Fibroblast of skin of left quadriceps (primary cell): Measurements from ENCODE around the gene GATA3.
A peak's percentile ranks its signal among the peaks of the same experiment; 100 is the strongest.

Experiments used
- DNase-seq, 2 experiments: peaks; one replicate each; pipeline ENCODE4 v3.0.0-alpha.2; 2013; ENCODE audit warnings: low read depth in 2 of 2

Gene GATA3

DNA sequence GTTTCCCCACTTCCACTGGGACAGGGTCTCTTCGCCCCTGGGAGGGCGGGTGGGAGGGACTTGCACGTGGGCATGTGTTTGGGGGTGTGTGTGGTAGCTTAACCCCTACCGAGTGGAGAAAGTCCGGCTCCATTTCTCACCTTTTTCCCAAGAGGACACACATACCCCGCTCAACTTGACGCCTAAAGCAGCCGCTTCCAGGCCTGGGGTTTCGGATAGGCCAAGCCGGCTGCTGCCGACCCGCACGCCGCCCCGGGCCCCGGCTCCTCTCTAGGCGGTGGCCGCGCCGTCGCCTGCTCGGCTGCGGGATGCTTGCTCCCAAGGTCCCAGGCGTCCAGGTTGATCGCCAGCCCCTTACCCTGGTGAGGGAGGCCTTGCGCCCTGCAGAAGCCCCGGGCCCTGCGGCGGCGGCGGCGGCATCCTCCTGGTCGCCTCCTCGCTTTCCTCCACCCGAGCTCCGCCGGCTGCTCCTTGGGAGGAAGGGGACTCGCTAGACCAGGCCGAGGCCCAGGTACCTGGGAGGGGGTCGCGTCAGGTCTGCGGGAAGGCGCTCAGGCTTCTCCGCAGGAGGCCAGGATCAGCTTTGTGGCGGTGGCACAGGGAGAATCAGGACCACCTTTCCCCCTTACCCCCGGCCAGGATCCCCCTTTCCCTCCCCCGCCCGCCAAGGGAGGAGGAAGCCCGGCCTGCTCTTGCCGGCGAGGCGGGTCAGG is 3.2 kb upstream of the GATA3 start:
- DNase-seq, result no peak

DNA sequence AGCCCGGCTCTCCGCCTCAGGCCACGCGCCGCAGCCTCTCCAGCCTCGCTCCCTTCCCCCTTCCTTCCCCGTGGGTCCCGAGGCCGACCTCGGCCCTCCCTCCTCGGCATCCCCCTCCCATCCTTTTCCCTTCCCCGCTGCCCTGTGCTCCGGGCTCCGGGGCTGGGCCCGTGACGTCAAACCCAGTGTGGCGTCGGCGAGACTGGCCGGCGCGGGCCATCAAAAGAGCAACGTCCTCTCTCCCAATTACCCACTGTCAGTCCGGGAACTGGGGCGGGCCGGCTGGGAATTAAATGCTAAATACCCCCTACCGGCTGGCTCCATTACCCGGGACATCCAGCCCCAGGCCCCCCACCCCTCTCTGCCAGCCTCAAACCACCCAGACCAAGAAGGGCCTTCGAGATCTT is 2.6 kb upstream of the GATA3 start:
- DNase-seq, result no peak

DNA sequence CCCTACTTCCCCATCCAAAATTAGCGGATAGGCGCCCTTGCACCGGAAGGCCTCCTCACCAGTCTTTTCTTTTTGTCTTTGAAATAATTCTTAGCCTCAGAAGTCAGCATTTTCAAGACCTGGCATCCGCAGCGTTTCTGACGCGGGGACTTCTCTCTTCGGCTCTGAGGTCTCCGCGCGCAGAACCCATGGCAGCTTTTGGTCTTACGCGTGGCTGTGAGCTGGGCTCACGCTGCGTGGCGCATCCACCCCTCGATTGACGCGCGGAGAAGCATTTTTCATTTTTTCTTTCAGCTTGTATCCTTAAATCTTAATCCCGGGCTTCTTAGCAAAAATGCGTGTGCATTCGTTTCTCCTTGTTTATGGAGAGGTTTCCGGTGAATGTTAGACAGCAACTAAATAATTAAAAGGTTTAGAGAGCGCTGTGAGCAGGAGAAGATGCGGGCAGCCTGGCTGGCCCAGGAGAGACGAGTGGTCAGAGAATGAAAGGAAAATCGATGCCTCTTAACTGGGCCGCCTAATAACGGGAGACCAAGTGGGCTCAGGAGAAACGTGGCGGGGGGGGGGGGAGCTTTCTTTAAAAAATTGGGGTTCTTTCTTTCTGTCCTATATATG is 2.0 kb upstream of the GATA3 start:
- no peak for DNase-seq

DNA sequence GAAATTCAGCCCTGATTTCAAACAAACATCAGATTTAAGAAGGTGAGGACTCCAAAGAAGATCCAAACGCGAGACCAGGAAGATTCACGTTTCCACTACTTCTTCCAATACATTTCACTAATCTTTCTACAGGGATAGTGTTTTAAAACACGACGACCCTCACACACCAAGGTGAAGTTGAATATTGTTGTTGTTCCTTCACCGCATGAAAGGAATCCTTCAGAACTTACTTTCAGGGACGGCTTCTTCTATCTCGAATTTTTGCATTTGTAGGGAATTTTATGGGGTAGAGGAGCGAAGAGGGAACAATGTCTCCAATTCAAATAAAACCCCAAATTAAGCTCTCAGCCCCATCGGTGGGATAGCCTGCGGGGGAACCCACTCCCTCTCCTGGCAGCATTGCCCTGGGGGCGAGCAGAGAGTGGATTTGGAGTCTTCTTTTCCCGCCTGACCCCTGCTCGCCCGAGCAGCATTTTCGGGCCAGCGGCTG is 1.5 kb upstream of the GATA3 start:
- DNase-seq, result no peak

DNA sequence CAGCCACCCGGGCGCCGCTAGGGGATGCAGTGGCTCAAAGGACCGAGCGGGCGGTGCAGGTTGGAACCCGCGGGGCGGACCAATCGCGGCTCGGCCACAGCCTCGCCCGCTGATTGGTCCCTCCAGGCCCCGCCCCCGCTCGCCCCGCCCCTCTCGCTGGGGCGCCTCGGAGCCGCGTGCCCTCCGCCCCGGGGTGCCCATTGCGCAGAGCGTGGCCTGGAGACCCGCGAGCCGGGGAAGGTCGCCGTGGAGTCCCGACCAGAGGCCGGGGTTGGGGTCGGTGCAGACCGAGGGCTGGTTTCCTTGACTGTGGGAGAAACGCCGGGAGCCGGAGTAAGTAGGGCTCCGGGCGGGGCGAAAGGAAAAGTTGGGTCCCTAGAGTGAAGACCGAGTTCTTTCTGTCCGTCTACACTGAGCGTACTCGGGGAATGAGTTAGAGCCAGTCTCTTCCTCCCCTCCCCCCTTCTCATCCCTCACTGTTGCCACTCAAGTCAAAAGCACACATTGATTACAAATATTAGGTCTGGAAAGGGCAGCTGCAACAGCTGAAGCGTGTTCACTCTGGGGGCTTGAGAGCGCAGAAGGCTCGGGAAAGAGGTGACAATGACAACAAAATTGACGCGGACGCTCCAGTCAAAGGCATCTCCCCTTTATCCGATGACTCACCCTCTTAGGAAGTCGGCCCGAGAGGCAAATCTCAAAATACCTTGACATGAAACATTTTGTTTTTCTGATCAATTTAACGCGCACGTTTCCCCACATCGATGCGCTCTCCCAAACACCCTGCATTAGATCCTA is 843 bp upstream of the GATA3 start:
- DNase-seq, result peak; percentile 43 to 48

DNA sequence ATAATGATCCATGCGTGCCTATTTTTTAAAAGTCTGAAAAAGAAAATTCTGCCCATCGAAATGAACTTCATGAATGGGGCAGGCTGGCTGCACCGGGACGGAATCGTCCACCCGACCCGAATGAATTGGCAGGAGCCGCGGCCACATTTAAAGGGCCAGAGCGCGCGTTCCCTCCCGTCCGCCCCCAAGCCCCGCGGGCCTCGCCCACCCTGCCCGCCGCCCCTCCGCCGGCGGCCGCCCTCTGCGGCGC is 319 bp upstream of the GATA3 start:
- DNase-seq, result no peak

DNA sequence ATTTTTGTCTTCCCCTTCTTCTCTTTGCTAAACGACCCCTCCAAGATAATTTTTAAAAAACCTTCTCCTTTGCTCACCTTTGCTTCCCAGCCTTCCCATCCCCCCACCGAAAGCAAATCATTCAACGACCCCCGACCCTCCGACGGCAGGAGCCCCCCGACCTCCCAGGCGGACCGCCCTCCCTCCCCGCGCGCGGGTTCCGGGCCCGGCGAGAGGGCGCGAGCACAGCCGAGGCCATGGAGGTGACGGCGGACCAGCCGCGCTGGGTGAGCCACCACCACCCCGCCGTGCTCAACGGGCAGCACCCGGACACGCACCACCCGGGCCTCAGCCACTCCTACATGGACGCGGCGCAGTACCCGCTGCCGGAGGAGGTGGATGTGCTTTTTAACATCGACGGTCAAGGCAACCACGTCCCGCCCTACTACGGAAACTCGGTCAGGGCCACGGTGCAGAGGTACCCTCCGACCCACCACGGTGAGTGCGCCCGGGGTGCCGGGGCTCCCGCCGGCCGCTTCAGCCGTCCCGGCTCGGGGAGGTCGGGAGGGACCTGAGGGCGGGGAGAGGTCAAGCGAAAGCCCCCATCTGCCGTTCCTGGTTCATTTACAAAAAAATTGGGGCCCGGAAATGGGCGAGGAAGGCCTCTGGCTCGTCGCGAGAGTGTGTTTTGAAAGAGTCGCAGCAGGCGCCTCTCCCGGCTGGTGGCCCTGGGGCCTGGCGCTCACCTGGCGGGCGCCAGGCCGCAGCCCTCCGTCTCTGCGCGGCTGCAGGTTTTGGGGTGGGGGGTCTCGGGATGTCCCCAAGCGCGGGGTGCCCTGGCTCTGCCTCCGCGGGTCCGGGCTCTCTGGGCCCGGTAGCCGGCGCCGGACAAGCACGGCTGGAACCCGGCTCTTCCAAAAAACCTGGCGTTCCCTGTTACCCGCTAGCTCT is 1.2 kb downstream of the GATA3 start:
- no peak for DNase-seq

DNA sequence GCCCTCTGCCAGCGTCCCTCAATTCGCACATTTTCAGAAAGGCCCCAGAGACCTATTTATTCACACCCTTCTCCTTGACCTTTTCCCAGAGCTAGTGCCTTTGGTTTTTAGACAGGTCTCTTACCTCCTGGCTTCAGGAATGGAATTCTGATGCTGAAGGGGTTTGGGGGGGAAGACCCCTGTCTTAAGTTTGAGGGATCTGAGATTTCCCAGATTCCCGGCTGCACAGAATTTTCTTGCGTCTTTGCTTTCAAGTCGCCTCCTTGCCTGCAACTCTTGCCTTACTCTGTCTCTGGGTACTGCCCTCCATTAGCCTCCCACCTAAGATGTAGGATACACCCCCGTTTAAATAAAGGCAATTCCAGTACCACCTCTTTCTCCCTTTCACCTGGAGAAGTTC is 1.9 kb downstream of the GATA3 start:
- no peak for DNase-seq

DNA sequence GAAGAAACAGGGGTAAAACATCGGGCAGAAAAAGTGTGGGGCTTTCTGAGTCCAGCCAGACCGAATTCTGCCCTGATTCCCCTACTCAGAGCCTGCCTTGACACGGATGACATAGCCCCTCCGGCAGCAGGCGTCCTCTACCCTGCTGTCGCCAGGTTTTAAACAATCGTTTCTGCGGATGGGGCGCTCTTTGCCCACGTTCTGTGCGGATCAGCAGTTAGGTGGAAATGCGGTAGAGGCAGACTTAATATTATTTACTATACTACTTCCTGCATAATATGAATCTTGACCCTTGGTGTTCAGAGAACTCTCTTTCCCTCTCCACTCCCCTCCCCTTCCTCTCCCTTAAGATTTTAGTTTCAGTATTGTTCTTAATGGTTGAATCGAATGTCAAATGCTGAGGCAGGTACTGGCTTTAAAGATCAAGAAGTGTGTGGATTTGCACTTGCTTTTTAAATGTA is 2.4 kb downstream of the GATA3 start:
- DNase-seq, result no peak

DNA sequence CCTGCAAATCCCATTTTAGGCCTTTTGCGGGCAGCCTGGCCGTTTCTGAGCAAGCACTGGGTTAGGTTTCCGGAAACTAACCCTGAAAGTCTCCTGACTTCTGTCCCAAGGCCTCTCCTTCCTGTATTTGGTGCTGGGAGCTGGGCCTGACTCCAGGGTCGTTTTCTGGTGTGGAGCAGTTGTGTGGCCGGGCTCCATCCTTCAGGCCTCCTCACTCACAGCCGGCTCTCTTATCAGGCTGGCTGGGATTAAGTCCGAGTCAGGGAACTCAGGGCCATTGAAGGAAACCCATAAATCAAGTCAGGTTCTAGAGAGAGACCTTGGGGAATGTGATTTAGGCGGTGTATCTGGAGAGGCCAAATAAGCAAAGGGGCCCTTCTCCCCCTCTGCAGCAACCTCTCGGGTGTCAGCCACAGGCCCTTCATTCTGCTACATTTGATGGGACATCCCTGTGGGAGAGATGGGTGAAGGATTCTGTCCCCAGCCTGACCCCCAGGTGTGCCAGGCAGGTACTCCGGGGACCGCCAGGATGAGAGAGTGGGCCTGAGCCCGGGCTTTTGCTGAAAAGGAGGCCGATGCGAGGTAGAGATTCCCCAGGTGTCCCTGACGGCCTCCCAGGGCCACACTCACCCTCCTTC is 3.3 kb downstream of the GATA3 start:
- no peak for DNase-seq

DNA sequence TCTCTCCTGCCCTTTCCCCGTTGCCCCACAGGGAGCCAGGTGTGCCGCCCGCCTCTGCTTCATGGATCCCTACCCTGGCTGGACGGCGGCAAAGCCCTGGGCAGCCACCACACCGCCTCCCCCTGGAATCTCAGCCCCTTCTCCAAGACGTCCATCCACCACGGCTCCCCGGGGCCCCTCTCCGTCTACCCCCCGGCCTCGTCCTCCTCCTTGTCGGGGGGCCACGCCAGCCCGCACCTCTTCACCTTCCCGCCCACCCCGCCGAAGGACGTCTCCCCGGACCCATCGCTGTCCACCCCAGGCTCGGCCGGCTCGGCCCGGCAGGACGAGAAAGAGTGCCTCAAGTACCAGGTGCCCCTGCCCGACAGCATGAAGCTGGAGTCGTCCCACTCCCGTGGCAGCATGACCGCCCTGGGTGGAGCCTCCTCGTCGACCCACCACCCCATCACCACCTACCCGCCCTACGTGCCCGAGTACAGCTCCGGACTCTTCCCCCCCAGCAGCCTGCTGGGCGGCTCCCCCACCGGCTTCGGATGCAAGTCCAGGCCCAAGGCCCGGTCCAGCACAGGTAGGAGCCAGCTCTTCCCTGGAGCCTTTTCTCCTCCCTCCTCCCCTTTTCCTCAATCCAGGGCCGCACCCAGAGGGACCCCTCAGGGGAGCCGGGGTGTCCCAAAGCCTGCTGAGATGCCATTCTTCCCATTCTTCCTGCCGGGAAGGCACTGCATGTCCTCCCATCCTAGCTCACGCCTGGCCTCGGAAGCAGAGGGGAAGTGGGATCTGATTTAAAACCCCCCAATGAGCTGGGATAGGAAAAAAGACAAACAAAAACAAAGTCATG is 4.0 kb downstream of the GATA3 start:
- DNase-seq, result no peak

DNA sequence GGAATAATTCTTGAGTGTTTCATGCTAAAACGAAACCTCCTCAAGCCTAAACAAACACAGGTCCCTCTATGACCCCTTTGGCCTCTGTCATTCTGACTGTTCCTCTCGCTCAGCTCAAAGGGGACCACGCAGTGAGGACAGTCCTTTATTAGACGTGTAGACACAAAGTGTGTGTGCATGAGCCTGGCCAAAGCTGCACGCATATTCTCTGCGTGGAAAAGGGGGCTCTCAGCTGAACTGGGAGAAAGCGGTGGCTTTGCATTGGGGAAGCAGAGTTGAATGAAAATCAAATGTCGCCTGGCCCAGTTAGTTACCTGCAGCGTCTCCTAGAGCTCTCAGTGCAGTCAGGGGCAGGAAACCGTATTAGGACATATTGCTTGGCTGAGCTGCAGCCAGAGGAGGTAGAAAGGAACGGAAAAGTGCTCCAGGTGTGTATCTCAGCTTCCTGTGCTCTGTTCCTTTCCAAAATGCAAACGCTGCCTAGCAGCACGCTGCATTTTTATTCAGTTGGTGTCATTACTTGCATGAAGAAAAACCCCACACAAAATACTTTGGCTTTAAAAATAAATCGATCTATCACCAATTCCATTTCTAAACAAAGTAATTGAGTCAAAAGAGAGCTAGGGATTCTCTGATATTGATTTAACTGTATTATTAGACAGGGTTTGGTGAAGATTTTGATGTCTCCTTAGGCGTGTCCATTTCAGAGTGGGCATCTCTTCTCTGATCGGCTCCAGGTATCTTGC is 4.9 kb downstream of the GATA3 start:
- no peak for DNase-seq

DNA sequence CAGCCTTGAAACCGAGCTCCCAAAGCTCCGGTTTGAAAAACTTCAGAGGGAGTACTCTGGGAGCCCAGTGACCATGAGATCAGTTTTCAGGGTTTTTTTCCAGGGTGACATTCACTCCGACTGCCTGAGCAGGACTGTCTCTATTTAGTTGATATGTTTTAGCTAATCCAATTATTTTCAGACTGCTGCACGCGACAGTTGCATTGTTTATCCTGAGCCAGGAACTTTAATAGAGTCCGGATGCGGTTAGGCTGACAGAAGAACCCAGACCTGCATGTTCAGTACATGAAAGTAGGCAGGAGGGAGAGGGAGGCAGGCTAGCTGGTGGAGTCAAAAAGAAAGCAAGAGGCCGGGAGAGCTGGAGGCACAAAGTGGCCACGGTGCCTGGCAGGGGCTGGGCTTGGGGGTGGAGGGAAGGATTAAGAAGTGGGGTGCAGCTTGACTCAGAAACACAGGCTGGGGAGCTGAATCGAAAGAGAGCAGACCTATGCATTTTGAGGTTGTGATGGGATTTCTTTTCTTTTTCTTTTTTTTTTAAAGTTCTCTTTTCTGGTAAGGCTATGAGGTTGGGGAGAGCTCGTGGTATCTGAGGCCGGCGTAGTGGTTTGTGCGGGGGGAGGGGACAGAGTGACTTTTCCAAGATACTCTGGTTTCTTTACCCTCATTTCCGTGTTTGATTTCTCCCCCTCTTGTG is 5.7 kb downstream of the GATA3 start:
- DNase-seq, result no peak

DNA sequence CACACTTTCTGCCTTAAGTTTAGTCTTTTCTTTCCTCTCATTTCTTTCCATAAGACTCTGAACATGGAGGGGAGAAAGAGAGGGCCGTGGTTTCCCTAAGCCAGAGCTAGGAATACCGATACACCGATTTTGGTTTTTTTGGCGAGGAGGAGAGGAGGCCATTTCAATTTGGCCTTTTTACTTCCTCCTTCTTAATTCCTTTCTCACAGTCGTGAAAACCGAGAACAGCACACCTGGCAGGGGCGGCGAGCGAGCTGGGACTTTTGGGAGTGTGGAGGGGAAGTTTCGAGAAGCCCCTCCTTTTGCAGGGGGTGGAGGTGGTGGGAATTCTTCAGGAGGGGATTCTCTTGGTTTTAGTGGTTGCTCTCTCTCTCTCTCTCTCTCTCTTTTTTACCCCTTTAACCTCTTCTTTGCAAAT is 6.2 kb downstream of the GATA3 start:
- DNase-seq, result no peak

DNA sequence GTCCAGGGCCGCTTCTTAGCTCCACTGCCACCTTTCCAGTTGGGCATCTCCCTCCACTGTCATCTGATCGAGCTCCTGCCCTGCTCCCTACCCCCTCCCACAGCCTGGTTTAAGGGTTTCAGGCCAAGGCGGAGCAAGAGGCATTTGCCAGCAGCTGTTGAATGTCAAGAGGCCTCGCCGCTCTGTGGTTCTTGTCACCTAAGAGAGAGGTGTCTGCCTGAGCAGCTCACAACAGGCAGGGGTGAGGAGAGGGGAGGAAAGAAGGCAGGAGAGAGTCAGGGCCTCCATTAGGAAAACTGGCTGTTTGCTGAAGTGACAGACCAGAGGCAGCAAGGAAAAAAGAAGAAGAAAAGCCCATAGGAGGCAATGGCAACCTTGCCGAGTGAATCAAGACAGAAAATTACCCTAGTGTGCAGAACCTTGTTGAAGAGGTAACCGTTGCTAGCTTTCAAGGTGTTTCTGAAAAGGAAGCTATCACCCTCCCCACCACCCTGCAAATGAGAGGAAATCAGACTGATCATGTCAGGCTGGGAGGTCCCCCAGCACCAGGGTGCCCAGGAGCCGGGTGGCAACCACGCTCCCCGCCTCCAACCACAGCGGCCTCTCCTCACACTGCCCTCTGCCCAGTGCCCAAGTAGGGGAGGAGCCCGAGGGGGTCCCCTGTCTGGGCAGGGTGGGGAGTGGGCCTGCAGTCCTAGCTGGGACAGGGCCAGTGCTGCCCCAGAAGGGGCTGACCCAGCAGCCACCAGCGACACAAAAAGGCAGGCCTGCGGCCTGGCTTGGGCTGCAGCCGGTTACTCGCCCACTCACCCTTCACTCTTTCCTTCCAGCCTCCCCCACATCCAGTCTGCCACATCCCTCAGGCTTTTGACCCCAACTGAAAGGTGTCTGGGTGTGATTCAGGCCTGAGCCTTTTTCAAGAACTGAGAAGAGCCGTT is 7.1 kb downstream of the GATA3 start:
- no peak for DNase-seq

DNA sequence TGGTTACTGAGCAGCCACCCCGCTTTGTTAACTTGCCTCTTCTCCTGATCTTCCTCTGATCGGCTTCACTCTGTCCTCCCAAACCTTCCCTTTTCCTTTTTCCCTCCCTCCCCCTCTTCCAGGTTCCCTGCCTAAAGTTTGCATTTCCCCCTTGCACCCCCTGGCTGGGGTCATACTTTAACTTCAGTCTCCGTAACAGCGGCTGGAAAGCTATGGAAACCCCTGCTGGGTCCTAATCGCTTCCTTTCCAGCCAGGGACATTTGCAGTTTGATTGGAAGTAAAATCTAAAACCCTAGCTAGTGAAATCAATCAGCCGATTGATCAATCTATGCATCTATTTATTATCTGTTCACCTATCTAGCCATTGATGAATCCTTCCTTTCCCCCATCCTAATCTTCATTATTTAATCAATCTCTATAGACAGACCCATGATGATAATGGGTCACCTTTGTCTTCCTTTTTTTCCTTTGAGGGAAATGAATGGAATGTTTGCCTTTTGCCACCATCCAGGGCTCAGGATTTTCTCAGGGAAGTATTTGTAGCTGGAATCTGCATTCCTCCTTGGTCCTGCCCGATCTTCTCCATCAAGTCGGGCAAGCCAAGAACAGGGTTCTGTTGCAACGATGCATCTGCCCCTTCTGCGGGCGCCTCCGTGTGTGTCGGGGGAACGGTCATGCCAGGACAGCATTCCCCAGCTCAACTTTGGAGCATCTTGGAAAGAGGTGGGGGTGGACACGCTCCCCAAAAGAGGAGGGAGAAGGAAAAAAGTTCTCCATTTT is 8.8 kb downstream of the GATA3 start:
- DNase-seq, result no peak

DNA sequence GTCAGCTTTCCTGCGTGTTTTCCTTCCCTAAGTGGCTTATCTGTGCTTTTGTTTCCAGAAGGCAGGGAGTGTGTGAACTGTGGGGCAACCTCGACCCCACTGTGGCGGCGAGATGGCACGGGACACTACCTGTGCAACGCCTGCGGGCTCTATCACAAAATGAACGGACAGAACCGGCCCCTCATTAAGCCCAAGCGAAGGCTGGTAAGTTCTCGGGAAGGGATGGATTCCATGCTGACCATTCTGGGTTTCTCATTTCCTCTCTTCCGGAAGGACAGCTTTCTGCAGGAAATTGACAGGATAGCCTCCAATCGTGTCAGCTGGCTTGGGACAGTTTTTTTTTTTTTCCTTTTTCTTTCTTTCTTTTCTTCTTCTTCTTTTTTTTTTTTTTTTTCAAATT is 9.4 kb downstream of the GATA3 start:
- DNase-seq, result no peak
